GM18526 (cell line): Measurements from ENCODE around the gene SLC25A23.

Source experiments
- POLR2A ChIP-seq: IDR thresholded peaks from 3 replicates; pipeline ENCODE4 v1.6.1; 2011; ENCODE audit not compliant: insufficient read length; ENCODE audit errors: extremely low read depth

SLC25A23 gene

GRCh38 chr19:6484831-6485230 is 25.2 kb upstream of the SLC25A23 start:
- no peak for TF ChIP-seq POLR2A

DNA sequence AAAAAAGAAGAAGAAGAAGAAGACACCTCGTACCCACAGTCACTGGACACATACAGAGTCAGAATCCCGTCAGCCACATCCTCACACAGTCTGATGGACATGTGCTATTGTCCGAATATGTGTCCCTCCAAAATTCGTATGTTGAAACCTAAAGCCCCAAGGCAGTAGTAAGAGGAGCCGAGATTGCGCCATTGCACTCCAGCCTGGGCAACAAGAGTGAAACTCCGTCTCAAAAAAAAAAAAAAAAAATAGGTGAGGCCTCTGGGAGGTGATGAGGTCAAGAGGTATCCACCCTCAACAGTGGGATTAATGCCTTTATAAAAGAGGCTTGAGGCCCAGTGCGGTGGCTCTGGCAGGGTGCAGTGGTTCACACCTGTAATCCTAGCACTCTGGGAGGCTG is 24.6 kb upstream of the SLC25A23 start:
- TF ChIP-seq POLR2A: no peak

DNA sequence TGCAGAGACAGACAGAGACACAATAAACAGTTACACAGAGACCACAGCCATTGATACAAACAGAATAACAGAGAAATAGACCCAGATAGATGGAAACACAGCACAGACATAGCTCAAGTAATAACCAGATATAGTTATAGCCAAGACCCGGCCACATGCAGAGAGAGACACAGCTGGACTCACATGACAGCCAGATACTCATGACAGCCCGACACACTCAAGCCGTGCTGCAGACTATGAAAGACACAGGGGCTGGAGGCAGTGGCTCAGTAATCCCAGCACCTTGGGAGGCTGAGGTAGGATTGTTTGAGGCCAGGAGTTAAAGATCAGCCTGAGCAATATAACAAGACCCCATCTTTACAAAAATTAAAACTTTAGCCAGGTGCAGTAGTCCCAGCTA is 23.6 kb upstream of the SLC25A23 start:
- no peak for TF ChIP-seq POLR2A

- TF ChIP-seq POLR2A: no peak
These were observed 22.7 kb upstream of the SLC25A23 start for GRCh38 chr19:6482343-6482686.

DNA sequence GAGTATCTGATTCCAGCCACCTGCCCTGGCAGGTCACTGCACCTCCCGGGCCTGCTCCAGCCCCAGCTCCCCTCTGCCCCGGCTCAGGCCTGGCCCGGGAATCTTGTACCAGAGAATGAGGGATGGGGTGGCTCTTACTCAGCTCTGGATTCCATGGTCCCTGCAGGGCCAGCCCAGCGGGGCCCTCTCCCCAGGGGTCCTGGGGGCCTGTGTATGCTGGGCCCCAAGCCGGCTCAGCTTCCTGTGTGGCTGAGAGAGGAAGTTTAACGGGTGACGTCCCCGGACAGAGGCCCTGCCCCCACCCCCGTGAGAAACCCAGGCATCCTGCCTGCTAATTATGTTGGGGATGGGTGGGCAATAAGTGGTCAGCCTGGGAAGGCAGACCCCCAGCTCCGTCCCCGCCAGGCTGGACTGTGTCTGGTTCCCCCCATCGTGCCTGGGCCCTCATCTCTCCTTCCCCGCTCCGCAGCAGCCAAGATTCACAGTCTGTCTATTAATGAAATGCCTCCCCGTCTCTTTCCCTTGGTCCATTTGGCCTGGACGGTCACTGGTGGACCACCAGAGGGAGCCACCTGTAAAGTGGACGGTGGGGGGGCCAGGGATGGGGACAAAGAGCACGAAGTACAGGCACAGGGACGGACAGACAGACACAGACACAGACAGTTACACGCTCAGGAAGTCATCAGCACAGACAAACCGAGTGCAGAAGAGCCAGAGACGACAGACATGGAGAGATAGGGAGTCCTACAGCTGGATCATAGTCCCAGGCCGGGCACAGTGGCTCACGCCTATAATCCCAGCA is 22.1 kb upstream of the SLC25A23 start, which contains the start of gene DENND1C:
TSS of gene DENND1C (minus strand) at position 247 of the 802 bp plus-strand sequence. CDS start at position 155, 92 bp downstream.
- TF ChIP-seq POLR2A: peak; percentile 75

- TF ChIP-seq POLR2A: no peak
These were observed 21.3 kb upstream of the SLC25A23 start for GRCh38 chr19:6480848-6481415.

GRCh38 chr19:6479836-6480398 is 20.3 kb upstream of the SLC25A23 start:
- no peak for TF ChIP-seq POLR2A

DNA sequence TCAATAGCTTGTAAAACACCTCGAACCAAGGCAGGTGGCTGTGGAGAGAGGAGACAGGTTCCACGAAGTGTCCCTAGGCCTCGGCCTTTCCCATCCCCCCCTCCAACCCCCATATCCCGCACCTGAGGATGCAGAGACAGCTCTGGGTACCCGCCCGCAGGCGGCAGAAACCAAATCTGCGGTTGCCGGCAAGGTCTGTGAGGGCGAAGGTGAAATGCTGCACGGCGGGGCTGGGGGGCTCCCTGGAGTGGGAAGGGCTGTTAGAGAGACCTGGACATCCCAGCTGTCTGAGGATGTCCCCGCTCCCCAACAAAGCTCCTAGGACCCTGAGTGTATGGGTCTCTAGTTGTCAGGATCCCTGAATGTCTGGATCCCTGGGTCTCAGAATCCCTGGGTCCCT is 19.2 kb upstream of the SLC25A23 start:
- no peak for TF ChIP-seq POLR2A

- TF ChIP-seq POLR2A: no peak
These were observed 17.4 kb upstream of the SLC25A23 start for GRCh38 chr19:6476896-6477431.

GRCh38 chr19:6476155-6476895 is 16.7 kb upstream of the SLC25A23 start:
- TF ChIP-seq POLR2A: no peak

- TF ChIP-seq POLR2A: no peak
These were observed 15.9 kb upstream of the SLC25A23 start for GRCh38 chr19:6475321-6476108.

DNA sequence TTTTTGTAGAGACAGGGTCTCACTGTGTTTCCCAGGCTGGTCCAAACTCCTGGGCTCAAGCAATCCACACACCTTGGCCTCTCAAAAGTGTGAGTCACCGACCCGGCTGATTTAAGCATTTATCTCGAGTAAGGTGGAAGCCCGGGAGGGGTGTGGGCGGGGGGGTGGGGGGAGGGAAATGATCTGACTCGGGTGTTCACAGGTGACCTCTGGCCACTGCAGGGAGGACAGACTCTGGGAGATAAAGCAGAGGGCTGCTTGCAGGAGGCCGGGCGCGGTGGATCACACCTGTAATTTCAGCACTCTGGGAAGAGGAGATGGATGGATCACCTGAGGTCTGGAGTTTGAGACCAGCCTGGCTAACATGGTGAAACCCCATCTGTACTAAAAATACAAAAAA is 14.1 kb upstream of the SLC25A23 start:
- TF ChIP-seq POLR2A: no peak

GRCh38 chr19:6472713-6473112 is 13.1 kb upstream of the SLC25A23 start:
- TF ChIP-seq POLR2A: no peak

- no peak for TF ChIP-seq POLR2A
These were observed 11.5 kb upstream of the SLC25A23 start for GRCh38 chr19:6471076-6471475.

- no peak for TF ChIP-seq POLR2A
These were observed 10.6 kb upstream of the SLC25A23 start for GRCh38 chr19:6470173-6470572.
